NCI-H2029 treated with DMSO at 0.1 percent for 48 hours (cell line): ENCODE data around the gene CSK.

Source experiments
- DNase-seq: peaks from one replicate; lab custom pipeline; 2025; lab: John Stamatoyannopoulos, UW

Gene CSK

DNA sequence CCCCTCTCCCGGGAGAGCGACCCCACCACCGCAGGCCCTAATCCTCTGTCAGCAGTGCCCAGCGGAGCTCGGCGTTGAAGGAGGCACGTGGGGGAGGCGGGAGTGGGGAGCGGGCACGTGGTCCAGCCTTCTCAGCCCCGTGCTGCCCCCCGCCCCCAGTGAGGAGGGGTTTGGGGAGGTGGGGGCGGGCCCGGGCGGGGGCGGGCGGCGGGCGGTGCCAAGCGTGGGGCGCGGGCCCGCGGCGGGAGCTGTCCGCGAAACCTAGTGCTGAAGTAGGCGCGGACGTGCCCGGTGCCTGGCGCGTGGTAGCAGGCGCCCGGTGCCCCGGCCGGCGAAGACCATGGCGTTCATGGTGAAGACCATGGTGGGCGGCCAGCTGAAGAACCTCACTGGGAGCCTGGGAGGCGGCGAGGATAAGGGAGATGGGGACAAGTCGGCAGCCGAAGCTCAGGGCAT is 44.5 kb downstream of the CSK start, which contains the start of gene CPLX3:
CPLX3 (plus strand) TSS at position 264 of the 456 bp plus-strand sequence; CDS start at position 341, 77 bp downstream.
- no peak for DNase-seq

DNA sequence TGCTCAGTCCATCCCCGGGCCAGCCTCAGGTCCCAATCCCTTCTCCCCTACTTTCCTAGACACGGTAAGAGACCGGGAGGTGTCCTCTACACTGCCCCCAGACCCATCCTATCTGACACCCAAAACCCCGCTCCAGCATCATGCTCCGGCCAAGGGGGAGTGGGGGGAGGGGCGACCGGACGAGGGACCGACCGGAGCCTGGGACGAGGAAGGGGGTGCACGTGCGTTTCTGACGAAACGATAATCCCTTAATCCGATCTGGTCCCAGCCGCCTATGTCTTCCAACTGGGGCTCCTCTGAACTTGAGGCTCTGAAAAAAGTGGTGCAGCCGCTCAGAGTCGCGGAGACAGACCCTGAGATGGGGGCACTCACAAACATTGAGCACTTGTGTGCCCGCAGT is 45.0 kb downstream of the CSK start:
- DNase-seq: no peak

DNA sequence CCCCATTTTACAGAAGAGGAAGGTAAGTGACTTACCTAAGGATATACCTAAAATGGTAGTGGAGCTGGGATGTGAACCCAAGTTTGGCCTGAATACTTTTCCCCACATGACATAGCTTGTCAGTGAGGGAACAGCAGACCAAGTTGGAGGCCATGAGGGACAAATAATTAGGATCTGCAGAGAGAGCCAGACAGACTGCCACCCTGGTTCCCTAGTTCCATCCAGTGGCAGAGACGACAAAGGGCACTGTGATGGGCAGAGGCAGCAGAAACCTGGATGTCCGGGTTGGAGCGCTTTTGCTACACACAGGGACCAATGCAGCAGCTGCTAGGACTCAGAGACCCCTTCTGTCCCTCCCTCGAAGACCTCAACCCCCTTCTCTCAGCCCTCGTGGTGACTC is 45.7 kb downstream of the CSK start:
- DNase-seq: no peak

DNA sequence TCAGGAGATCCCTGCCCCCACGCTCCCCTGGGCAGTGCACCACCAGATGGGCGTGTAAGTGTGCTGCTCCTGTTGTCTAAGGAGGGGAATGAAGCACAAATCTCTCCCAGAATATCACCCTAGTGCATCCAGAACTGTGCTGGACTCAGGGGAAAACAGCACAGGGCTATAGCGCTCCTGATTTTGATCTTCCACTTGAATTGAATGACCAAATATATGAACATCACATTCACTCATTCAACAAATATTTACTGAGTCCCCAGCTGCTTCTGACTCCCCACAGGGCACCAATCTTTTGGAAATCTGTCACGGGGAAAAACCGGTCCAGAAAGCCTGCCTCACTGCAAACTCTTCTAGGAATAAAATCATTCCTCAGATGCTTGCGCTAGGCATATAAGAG is 47.0 kb downstream of the CSK start:
- DNase-seq: no peak

DNA sequence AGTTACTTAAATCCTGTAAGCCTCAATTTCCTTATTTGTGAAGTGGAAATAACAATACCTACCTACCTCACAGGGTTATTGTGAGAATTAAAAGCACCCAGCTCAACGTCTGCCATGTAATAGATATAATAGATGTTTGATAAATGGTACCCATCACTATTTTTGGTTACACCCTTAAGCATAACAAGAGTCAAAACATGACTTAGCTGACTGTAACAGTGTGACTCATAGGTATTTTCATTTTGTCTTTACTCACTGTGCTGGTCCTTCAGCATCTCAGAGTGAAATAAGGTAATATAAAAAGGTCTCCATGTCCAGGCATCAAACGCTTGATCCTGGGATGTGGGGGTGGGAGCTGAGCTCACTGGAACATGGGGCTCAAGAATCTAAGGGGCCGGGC is 47.6 kb downstream of the CSK start:
- no peak for DNase-seq

DNA sequence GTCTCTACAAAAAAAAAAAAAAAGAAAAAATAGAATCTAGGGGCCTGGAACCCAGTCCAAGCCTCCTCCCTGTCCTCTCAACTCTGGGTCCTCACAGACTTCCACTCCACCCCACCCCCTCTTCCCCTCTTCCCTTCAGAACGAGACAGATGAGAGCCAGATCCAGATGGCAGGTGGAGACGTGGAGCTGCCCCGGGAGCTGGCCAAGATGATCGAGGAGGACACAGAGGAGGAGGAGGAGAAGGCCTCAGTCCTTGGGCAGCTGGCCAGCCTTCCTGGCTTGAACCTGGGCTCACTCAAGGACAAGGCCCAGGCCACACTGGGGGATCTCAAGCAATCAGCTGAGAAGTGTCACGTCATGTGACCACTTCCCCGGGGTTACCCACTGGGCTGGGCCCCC is 48.1 kb downstream of the CSK start:
- DNase-seq: no peak

DNA sequence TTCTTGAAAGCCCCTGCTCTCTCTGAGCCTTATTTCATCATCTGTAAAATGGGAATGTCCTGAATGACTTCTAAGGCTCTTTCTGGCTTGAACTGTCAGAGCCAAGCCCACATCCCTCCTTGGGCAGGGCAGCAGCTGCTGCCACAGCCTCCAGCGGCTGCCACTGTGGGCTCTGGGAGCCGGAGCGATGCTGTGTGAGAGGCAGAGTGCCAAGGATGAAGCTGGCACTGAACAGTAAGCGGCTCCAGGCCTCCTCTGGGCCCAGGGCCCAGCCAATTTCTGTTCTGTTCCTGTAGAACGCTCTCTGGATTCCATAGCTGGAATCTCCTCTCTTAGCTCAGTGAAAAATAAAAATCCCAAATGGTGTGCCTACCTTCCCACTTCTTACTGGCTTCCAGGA is 49.0 kb downstream of the CSK start:
- no peak for DNase-seq

DNA sequence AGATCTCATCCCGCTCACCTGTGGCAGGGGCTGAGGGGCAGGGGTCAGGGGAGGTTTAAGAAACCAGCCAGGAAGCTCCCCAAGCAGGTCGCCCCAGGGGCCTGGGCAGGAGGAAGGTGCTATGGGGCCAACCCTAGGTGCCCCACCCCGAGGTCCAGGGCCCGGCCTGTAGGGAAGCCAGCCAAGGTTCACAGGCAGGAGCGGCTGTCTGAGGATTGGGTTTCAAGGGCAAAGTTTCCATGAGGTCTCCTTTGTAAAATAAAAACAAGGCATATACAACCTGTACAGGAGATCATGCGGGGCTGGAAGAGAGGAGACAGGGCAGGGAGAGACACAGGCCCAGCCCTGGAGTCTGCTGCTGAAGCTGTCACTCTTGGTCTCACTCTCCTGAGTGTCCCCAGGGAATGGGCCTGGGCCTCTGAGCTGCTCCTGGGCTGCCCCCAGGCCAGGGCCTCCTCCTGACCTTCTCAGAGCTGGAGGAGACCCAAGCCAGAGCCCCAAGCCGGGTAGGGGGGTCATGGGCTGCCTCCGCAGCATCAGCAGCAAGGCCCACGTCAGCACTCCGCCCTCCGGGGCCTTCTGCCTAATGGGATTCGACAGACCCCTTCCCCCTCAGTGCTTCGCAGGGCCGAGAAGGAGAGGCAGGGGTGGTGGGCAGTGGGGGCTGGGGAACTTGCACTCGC is 50.1 kb downstream of the CSK start:
- no peak for DNase-seq

DNA sequence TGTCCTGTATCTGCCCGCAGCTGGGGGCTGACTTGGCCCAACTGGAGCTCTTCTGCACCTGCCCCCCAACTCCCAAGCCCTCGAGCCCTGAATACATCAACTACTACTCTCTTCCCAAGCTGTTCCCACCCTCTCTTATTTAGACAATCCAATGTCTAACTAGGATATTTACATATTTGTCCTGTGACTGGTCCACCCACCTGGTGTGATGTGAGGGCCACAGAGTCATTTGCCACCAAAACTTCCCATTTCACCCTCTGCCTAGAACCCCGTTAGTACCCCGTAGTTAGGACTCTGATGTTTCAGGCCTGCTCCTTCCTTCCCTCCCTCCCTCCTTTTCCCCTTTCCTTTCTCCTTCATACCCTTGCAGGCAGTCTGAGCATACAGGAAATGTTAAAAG is 50.9 kb downstream of the CSK start:
- no peak for DNase-seq

DNA sequence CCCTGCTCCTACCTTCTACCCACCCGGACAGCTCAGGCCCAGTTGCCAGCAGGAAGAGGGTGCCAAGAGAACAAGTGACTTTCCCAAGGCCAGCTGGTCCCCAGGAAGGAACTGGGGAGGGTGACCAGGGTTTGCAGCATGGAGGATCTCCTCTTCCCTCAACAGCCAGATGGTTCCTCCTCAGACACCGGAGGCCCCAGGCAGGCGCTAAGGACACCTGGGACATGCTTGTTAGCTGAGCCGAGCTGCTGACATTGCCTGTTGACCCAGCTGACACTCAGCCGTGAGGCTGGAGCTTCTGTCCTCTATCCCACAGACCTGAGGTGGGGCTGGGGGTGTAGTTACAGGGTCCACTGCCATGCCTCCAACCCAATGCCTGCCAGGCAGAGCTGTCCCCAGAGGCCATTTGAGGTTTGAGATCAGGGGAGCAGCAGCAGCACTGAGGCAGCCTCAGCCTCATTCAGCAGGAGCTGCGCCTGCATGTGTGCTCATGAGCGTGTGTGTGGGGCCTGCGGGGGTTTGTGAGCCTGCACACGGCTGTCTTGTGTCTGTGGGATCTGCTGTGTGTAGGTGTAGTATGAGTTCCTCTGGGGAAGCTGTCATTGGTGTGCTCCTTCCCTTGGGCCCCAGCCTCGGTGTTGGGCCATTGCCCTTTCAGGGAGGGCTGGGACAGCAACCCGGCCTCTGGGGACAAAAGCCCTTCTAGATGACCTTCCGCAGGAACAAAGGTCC is 51.7 kb downstream of the CSK start:
- DNase-seq: no peak

DNA sequence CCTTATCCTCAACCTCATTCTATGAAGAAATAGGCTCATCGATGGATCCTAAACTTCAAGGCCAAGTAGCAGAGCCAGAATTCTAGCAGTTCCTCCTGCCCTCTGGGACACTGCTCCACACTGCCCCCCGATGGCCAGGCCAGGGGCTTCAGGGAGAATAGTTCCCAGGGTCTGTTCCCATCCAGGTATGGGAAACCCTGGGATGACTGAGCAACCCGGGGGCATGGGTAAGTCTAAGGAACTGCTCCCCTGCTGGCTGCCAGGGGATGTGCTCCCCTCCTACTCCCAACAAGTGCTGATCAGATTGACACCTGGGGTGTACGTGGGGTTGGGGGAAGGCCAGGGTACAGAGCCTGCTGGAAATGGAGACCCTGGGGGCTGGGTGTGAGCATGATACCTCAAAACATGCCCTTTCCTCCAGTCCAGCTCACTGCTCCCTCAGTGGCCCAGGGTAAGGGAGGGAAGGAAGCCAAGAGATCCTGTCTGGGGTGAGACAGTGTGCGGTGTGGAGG is 53.5 kb downstream of the CSK start:
- DNase-seq: no peak

DNA sequence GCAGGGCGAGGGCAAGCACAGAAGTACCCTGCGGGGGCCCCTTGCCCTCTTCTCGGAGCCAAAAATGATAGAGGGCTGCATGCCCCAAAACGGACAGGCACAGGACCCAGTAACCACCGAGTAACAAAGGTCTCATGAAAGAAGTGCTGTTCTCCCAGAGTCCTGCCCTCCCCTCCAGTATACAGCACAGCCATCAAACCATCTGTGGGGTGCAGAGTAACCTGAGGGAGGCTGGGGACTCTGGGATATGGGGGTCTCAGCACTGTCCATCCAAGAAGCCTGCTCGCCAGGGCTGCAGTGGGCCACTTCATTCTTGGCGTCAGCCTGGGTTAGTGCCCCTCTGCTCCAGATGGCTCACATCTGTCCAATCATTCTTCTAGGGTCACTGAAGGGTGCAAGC is 55.0 kb downstream of the CSK start:
- DNase-seq: no peak

DNA sequence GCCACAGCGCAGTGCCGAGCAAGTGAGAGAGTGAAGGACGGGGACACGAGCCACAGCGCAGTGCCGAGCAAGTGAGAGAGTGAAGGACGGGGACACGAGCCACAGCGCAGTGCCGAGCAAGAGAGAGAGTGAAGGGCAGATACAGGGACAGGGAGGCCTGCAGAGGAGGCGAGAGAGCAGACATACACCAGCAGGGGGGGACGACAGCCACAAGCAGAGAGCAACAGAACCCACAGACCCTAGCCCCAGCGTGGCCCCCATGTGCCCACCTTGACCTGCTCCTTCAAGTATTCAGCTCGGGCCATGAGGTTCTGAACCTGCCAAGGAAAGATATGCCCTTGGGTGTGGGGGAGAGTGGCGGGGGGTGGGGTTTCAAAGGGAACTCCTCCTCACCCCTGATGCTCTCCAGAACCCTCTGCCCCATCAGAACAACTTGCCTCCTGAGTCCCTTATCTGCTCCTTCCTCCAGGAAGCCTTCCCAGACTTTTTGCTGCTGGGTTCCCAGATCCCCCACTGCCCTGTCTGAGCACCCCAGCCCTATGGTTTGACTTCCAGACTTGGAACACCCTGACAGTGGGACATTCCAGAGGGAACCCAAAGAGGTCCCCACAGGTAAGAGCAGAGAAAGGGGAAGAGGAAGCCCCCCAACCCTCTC is 55.7 kb downstream of the CSK start:
- DNase-seq: no peak

DNA sequence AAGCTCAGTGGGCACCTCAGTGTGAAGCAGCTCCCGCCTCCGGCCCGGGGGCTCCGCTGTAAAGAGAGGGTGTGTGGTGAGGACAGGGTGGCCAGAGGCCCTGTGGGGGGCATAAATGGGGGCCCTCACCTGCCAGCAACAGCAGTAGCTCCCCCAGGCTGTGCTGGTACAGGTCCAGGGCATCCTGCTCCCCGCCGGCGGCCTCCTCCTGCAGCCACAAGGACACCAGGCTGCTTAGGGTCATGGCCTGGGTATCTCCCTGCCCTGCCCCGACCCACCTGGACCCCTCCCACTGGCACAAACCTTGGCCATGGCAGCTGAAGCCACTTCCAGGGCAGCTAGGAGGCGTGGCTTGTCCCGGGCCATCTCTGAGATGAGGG is 56.2 kb downstream of the CSK start:
- DNase-seq: no peak

DNA sequence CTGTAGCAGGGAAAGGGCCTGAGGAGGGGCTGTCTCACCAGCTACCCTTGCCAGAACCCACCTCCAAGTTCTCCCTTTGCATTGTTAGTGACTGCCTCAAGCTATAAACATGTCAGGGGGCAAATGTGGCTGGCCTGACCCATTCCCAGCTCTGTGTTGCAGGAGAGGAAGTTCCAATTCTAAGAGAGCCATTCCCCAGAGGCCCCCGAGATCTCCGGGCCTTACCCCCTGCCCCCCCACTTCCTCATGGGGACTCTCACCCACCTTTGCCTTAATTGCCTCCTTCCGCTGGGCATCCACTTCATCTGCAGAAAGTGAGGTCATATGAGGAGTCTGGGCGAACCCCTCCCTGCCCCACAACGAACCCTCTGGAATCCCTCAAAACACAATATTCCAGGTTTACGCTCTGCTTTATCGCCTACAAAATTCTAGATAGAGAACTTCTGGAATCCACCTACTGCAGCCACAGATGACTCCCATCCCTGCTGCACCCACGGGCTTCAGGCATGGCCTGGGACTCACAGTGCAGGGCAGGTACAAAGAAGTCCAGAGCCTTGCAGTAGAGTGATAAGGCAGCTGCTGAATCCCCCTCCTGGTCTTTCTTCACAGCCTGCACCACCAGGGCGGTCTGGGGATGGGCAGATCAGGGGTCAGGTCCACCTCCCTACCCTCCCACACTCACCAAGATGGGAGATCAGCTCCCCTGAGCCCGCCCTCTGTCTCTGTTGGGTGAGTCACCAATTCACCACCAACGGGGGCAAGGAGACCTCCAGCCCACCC is 57.1 kb downstream of the CSK start:
- DNase-seq: no peak

DNA sequence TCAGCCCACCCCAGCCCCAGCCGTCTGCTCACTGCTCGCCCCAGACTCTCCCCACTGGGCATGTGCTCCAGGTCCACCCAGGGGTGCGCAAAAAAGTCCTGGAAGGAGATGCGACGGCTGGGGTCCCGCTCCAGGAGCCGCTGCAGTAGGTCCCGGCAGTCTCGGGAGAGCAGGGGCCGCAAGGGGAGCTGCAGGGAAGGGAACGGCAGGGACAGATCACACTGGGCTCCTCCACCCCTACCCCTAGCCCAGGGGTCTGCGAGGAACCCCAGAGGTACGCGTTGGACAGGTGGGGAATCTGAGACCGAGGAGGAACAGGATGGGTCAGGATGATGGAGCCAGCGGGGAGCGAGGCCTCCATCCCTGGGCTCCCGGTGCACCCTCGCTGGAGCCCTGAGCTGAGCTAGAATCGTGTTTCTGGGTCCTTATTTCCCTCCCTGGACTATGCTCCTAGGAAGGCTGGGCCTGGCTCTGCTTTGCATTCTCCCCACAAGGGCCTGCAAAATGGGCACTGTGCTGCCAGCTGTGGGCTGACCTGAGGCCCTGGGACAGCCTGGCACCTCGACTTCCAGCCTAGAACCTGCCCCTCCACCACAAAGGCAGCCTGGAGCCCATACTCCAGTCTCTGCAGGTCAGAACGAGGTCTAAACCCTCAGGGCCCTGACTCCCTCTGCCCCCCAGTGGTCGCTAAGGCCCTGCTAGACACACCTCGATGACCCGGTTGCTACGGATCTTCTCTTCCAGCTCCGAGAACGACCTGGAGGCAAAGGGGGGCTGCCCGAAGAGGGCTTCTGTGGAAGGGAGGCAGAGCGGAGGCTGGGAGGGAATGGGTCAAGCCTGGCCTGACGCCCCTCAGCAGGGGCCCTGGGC is 57.9 kb downstream of the CSK start:
- no peak for DNase-seq

DNA sequence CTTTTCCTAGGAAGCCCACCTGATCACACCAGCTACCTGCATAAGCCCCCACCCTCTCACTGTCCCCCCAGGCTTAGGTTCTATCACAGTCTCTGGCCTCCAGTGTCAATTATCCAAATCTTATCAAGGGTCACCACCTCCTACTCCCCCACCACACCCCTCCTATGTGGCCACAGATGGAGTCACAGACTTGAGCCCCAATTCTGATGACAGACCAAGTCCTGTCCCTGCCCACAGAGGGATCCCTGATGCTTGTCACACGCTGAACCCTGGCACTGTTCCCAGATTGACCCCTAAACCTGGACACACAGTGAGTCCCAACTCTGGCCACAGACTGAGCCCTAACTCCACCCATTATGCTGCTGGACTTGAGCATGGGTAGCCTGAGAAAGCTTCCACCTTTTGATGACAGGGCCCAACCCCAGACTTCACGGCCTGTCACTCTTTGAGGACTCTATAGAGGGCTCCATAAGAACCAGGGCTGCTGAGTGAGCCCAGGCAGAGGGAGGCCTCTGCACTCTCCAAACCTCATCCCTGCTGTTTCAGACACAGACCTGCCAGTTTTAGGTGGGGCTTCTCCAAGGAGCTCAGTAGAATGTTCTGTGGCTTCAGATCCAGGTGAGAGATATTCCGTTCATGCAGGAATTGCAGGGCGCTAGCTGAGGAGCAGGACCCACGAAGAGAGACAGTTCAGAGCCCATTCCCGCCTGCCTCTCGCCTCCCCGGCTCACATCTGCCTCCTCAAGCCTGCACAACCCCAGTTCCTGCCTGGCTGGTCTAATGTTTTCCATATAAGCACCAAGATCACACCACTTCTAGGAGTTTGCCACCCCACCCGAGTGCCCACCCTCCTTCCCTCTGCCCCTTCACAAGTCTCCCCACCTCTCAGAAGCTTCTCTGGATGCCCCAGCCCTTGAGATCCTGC is 59.2 kb downstream of the CSK start:
- no peak for DNase-seq

DNA sequence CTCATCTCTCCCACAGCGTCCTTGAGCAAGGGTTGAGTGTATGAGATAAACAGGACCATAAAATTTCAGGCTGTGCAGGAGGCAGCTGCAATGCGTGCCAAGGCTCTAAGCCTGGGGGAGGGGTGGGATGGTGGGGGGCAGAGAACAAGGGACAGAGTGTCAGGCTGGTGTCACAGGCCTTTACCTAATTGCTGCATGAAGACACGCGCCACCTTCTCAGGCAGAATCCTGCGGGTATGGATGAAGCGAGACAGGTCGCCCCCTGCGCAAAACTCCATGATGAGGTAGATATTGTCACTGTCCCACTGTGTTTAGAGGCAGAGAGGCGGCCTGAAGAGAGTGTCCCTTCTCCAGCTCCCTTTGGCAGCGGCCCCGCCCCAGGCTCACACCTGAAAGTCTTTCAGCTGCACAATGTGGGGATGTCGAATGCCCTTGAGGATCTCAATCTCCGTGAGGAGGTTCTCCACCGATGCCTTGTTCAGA is 60.1 kb downstream of the CSK start:
- no peak for DNase-seq

DNA sequence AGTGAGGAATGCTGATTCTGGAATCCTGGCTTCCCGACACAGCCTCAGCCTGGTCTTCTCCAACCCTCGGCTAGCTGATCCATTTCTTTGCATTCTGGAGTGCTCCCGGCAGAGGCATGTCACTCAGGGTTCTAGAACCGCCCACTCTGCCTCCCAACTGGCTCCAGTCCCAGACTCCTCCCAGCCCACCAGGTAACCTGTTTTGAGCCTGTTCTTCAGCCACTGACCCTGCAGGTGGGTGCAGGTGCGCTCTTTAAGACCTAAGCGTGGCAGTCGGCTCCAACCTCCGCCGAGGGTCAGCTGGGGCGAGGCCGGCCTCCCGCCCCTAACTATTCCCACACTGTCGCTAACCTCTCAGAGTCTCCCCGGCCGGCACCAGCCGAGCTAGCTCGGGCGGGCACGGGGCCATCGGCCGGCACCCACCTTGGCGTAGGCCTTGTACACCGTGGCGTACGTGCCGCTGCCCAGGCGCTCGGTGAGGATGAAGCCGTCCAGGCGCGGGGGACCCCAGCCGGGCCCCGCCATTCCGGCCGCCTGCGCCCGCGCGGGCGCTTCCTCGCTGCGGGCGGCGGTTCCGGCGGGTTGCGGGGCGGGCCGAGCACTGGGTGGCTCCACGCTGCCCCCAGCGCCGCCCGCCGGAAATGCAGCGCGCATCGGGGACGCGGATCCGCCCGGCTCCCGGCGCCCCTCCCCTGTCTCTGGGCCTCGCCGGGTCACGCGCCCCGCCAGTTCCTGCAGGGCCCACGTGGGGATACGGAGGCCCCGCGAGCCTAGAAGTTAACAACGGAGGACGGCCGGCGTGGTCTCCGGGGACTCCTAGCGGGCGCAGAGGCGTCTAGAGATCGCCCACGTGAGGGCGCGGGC is 60.9 kb downstream of the CSK start, which contains the start of gene ULK3:
ULK3 (minus strand) TSS at position 576 of the 864 bp plus-strand sequence; CDS start at position 525, 51 bp downstream.
- peak; percentile 66 for DNase-seq
